OCI-LY7 (cell line): ENCODE measurements around the gene BLACAT1. TPM values are rescaled to one million over a fixed set of nuclear protein-coding genes. Genes with fewer than 3 reads are reported as not detected.

Source experiments
- BruUV-seq: library from RNA; stranded (reverse); fragments of 400-500 nt; replicated peaks from 2 replicates; lab custom pipeline; 2021; lab: Mats Ljungman, UMichigan
- CTCF ChIA-PET: fragments of 300-600 bp; sonication (Branson Sonifier 250); formaldehyde crosslinking; loops from one replicate; lab custom pipeline; 2022; ENCODE audit warnings: antibody characterized with exemption; ENCODE audit not compliant: unreplicated experiment; lab: Charles Lee
- POLR2A ChIA-PET: fragments of 300-600 bp; sonication (Branson Sonifier 250); formaldehyde crosslinking; loops from one replicate; lab custom pipeline; 2022; ENCODE audit warnings: antibody characterized with exemption; lab: Charles Lee
- DNase-seq: peaks from one replicate; pipeline ENCODE4 v3.0.0-alpha.2; 2015; ENCODE audit warnings: low spot score
- H2AFZ ChIP-seq: fragments of 200-600 bp; sonication (generic), shearing (Covaris generic); 2 replicates; pipeline ENCODE4 v1.6.1; 2014; ENCODE audit warnings: mild to moderate bottlenecking, antibody characterized with exemption, low read length, moderate library complexity
- H3K27ac ChIP-seq: fragments of 200-600 bp; sonication (generic); 2 replicates; pipeline ENCODE4 v1.5.1; 2014; ENCODE audit warnings: mixed run types, low read depth, mild to moderate bottlenecking, moderate library complexity, low read length, inconsistent platforms; ENCODE audit not compliant: poor library complexity, severe bottlenecking
- H3K36me3 ChIP-seq: fragments of 200-600 bp; sonication (generic); 2 replicates; pipeline ENCODE4 v1.6.1; 2014; ENCODE audit warnings: mild to moderate bottlenecking, antibody characterized with exemption, low read length, moderate library complexity, mixed read lengths; ENCODE audit not compliant: insufficient read depth
- H3K4me1 ChIP-seq: fragments of 200-600 bp; sonication (generic); 2 replicates; pipeline ENCODE4 v1.5.1; 2014; ENCODE audit warnings: mild to moderate bottlenecking, low read length; ENCODE audit not compliant: insufficient read depth, poor library complexity, severe bottlenecking
- H3K4me2 ChIP-seq: fragments of 200-600 bp; sonication (generic); 2 replicates; pipeline ENCODE4 v1.6.1; 2014; ENCODE audit warnings: mild to moderate bottlenecking, low read length
- H3K4me3 ChIP-seq: fragments of 200-600 bp; sonication (generic); 2 replicates; pipeline ENCODE4 v1.5.1; 2014; ENCODE audit warnings: mild to moderate bottlenecking, low read depth, low read length; ENCODE audit not compliant: poor library complexity, severe bottlenecking
- H3K79me2 ChIP-seq: fragments of 200-600 bp; sonication (generic); 2 replicates; pipeline ENCODE4 v1.6.1; 2016; ENCODE audit warnings: low read depth, mild to moderate bottlenecking, low read length, moderate library complexity, mixed read lengths; ENCODE audit not compliant: insufficient read depth
- H3K9me2 ChIP-seq: fragments of 200-600 bp; sonication (generic); 2 replicates; pipeline ENCODE4 v1.6.1; 2016; ENCODE audit warnings: mild to moderate bottlenecking, low read length, mixed read lengths; ENCODE audit not compliant: insufficient read depth
- H3K9me3 ChIP-seq: fragments of 200-600 bp; sonication (generic); 2 replicates; pipeline ENCODE4 v1.6.1; 2014; ENCODE audit warnings: mild to moderate bottlenecking, mixed run types, low read length, mixed read lengths
- H4K20me1 ChIP-seq: fragments of 200-600 bp; sonication (generic); 2 replicates; pipeline ENCODE4 v1.6.1; 2014; ENCODE audit warnings: mild to moderate bottlenecking, antibody characterized with exemption, low read length, moderate library complexity, mixed read lengths; ENCODE audit not compliant: insufficient read depth
- EZH2phosphoT487 ChIP-seq: fragments of 200-600 bp; sonication (generic); IDR thresholded peaks from 2 replicates; pipeline ENCODE4 v1.6.1; 2018; ENCODE audit warnings: low read depth, borderline replicate concordance, mild to moderate bottlenecking, mixed run types, antibody characterized with exemption, low read length, moderate library complexity, mixed read lengths
- intact Hi-C: fragments of 100-400 bp; cut with micrococcal nuclease; formaldehyde crosslinking; loops from one replicate; pipeline ENCODE4 v1.10.0; 2022; ENCODE audit not compliant: unreplicated experiment
- total RNA-seq, 2 experiments: library from RNA; depleted of rRNA in 1 of 2; stranded (reverse); fragments of >200 nt in 1 of 2; shearing (Covaris generic) in 1 of 2; gene quantifications; 2 replicates each; pipeline ENCODE4 v1.2.3, GENCODE V29; 2014 to 2022
- TF ChIP-seq, protein P1 (sequence below): fragments of 200-600 bp; sonication (generic); conservative IDR thresholded peaks from 2 replicates; pipeline ENCODE4 v1.5.1; 2014; ENCODE audit warnings: mild to moderate bottlenecking, antibody characterized with exemption, low read length, moderate library complexity, mixed read lengths

The BLACAT1 gene
- total RNA-seq, 2 experiments from 2014 or later: 0.19 to 0.29 TPM

- H3K4me1 ChIP-seq: peaks cover 28% of the 10 kb centered on the region
- H3K27ac ChIP-seq: no peak overlapping the region
- H3K79me2 ChIP-seq: no peaks in the 10 kb centered on the region
- POLR2A ChIA-PET: interaction anchor here (0.8 kb wide), 1 partner anchor 16 kb away, joined by 4 read pairs; no protein-coding TSS in a partner anchor
- H4K20me1 ChIP-seq: no peaks in the 10 kb centered on the region
- H3K4me2 ChIP-seq: no peak overlapping the region
- H3K9me2 ChIP-seq: no peaks in the 10 kb centered on the region
- CTCF ChIA-PET: no interaction called here
- DNase-seq: no peak
- BruUV-seq: no TSS peak
- no peak overlapping the region for H2AFZ ChIP-seq
- intact Hi-C loops: no loop called here
- TF ChIP-seq EZH2phosphoT487: no peak
- TF ChIP-seq, protein P1, sequence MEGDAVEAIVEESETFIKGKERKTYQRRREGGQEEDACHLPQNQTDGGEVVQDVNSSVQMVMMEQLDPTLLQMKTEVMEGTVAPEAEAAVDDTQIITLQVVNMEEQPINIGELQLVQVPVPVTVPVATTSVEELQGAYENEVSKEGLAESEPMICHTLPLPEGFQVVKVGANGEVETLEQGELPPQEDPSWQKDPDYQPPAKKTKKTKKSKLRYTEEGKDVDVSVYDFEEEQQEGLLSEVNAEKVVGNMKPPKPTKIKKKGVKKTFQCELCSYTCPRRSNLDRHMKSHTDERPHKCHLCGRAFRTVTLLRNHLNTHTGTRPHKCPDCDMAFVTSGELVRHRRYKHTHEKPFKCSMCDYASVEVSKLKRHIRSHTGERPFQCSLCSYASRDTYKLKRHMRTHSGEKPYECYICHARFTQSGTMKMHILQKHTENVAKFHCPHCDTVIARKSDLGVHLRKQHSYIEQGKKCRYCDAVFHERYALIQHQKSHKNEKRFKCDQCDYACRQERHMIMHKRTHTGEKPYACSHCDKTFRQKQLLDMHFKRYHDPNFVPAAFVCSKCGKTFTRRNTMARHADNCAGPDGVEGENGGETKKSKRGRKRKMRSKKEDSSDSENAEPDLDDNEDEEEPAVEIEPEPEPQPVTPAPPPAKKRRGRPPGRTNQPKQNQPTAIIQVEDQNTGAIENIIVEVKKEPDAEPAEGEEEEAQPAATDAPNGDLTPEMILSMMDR: no peak
- H3K36me3 ChIP-seq: no peaks in the 10 kb centered on the region
- no peak overlapping the region for H3K4me3 ChIP-seq
- no peaks in the 10 kb centered on the region for H3K9me3 ChIP-seq
Observed at GRCh38 chr1:205424901-205425600, 30.8 kb downstream of the BLACAT1 start.

DNA sequence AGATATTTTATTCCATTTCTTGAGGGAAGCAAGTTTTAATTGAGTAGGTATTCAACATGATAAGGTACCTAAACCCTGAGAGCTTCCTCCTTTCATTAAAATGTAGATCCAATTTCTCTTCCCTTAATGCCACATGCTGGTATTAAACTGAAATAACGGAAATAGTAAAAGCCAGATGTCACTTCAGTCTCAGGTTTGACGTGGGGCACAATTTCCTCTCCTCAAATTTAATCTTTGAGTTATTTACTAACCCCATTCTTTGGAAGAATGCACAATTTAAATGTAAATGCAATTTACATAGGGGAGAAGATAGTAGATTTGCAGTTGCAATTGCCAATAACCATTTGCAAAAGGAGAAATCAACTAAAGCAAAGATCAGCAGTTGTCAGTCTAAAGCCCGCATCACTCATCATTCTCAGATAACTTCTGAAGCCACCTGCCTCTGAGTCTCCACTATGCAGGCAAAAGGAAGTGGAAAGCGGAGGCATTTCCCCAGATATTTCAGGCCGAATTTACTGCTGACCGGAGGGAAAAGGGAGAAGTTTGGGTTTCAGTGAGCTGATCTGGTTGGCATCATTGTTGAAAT is 31.9 kb downstream of the BLACAT1 start:
- intact Hi-C loops: no loop called here
- CTCF ChIA-PET: no interaction called here
- no peaks in the 10 kb centered on the region for H4K20me1 ChIP-seq
- no peak for TF ChIP-seq EZH2phosphoT487
- TF ChIP-seq, protein P1: no peak
- no peaks in the 10 kb centered on the region for H3K36me3 ChIP-seq
- no peak for DNase-seq
- H3K4me2 ChIP-seq: peak overlapping the region; percentile 17; the same call in 1 of the 2 replicates
- peaks cover 25% of the 10 kb centered on the region for H3K4me1 ChIP-seq
- H2AFZ ChIP-seq: no peak overlapping the region
- POLR2A ChIA-PET: interaction anchor here (0.8 kb wide), 1 partner anchor 17 kb away, joined by 4 read pairs; no protein-coding TSS in a partner anchor
- H3K79me2 ChIP-seq: no peaks in the 10 kb centered on the region
- no peak overlapping the region for H3K27ac ChIP-seq
- no peaks in the 10 kb centered on the region for H3K9me2 ChIP-seq
- no TSS peak for BruUV-seq
- H3K4me3 ChIP-seq: no peak overlapping the region
- H3K9me3 ChIP-seq: no peaks in the 10 kb centered on the region
